ENCODE data around the gene HIVEP3. TPM values are rescaled to one million over a fixed set of nuclear protein-coding genes. Genes with fewer than 3 reads are reported as not detected.

Gene HIVEP3
- total RNA-seq, 4 donors from 2014 or later: 5.3 to 17.3 (median 9.1) TPM

GRCh38 chr1:41712695-41713094, 206.0 kb downstream of the HIVEP3 start:
- no peak overlapping the region for H3K4me3 ChIP-seq (ENCODE audit: low read depth, poor library complexity, severe bottlenecking)
- TF ChIP-seq CTCF (IDR thresholded peaks at IDR 0.05) (no peak), POLR2A (IDR thresholded peaks at IDR 0.05) (no peak)
- intact Hi-C loops (cut with DNase I; ENCODE audit: low total_unique reads): no loop called here
- no peak for DNase-seq (ENCODE audit: low spot score in 2 of 2)
- WGBS, 2 donors: 67 to 77% methylated on average over 5 of the region's 5 CpGs

DNA sequence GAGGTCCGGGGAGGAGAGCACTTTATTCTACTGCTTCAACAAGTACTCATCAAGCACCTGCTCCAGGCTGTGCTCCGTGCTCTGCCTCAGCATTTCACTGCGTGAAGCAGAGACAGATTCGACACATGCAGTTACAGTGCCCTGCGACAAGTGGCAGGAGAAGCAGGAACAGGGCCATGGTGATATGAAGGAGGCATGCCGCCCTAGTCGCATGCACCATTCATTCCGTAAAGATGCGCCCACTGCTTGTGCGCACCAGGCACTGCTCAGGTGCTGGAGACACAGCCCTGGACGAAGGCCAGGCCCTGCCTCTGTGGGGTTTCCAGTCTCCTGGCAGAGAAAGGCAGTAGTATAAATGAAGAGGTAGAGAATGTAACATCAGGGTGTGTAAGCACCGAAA, 206.6 kb downstream of the HIVEP3 start:
- WGBS, 2 donors: 91 to 96% methylated on average over 12 of the region's 12 CpGs
- intact Hi-C loops (cut with DNase I; ENCODE audit: low total_unique reads): no loop called here

GRCh38 chr1:41711581-41711980, 207.1 kb downstream of the HIVEP3 start:
- TF ChIP-seq POLR2A (IDR thresholded peaks at IDR 0.05) (no peak), CTCF (IDR thresholded peaks at IDR 0.05) (no peak)
- H3K4me3 ChIP-seq (ENCODE audit: low read depth, poor library complexity, severe bottlenecking): no peak overlapping the region
- WGBS, 2 donors: 88 to 91% methylated on average over 12 of the region's 12 CpGs
- intact Hi-C loops (cut with DNase I; ENCODE audit: low total_unique reads): no loop called here
- DNase-seq (ENCODE audit: low spot score in 2 of 2): no peak

More for the DNA sequence above, 206.6 kb downstream of the HIVEP3 start:
- no peak for DNase-seq (ENCODE audit: low spot score in 2 of 2)
- TF ChIP-seq POLR2A (IDR thresholded peaks at IDR 0.05) (no peak), CTCF (IDR thresholded peaks at IDR 0.05) (no peak)
- H3K4me3 ChIP-seq (ENCODE audit: low read depth, poor library complexity, severe bottlenecking): no peak overlapping the region

- no peak overlapping the region for H3K4me3 ChIP-seq (ENCODE audit: low read depth, poor library complexity, severe bottlenecking)
- WGBS, 2 donors: 92 to 94% methylated on average over 9 of the region's 9 CpGs
- intact Hi-C loops (cut with DNase I; ENCODE audit: low total_unique reads): no loop called here
- DNase-seq (ENCODE audit: low spot score in 2 of 2): no peak
- TF ChIP-seq POLR2A (IDR thresholded peaks at IDR 0.05): no peak
- no peak for TF ChIP-seq CTCF (IDR thresholded peaks at IDR 0.05)
These were observed 207.7 kb downstream of the HIVEP3 start for GRCh38 chr1:41710980-41711379.

- H3K4me3 ChIP-seq (ENCODE audit: low read depth, poor library complexity, severe bottlenecking): no peak overlapping the region
- intact Hi-C loops (cut with DNase I; ENCODE audit: low total_unique reads): no loop called here
- no peak for TF ChIP-seq POLR2A (IDR thresholded peaks at IDR 0.05)
- no peak for TF ChIP-seq CTCF (IDR thresholded peaks at IDR 0.05)
- DNase-seq (ENCODE audit: low spot score in 2 of 2): no peak
- WGBS, 2 donors: 76 to 81% methylated on average over 4 of the region's 4 CpGs
These were observed 208.8 kb downstream of the HIVEP3 start for GRCh38 chr1:41709873-41710272.

GRCh38 chr1:41709331-41709730, 209.4 kb downstream of the HIVEP3 start:
- H3K4me3 ChIP-seq (ENCODE audit: low read depth, poor library complexity, severe bottlenecking): no peak overlapping the region
- no peak for DNase-seq (ENCODE audit: low spot score in 2 of 2)
- intact Hi-C loops (cut with DNase I; ENCODE audit: low total_unique reads): no loop called here
- whole genome bisulfite sequencing, 2 donors: 79 to 90% methylated on average over 4 of the region's 4 CpGs
- TF ChIP-seq POLR2A (IDR thresholded peaks at IDR 0.05): no peak
- TF ChIP-seq CTCF (IDR thresholded peaks at IDR 0.05): no peak

Measured in lower leg skin (tissue), 4 donors.